Measurements from ENCODE around the gene YRDC. TPM values are rescaled to one million over a fixed set of nuclear protein-coding genes. Genes with fewer than 3 reads are reported as not detected.

The YRDC gene
- total and polyA plus RNA-seq, 3 donors from 2014 or later, result 39.7 to 46.7 (median 42.8) TPM

DNA sequence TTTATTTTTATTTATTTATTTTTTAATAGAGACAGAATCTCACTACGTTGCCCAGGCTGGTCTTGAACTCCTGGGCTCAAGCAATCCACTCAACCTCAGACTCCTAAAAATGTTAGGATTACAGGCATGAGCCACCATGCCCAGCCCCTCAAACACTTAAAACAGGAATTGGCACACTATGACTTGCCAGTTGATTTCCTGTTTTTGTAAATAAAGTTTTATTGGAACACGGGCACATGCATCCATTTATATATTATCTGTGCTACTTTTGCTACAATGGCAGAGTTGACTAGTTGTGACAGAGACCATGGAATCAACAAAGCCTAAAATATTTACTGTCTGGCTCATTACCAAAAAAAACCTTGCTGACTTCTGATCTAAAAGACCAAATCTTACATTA, 16.0 kb upstream of the YRDC start:
- Histone ChIP-seq H3K36me3 (ENCODE audit: low read depth, missing control alignments) (no peaks in the 10 kb centered on the region), H3K4me1 (no peaks in the 10 kb centered on the region), H3K27ac (no peak overlapping the region), H3K27me3 (no peaks in the 10 kb centered on the region), H3K9me3 (no peaks in the 10 kb centered on the region), H3K4me3 (no peak overlapping the region)
- intact Hi-C loops (cut with DNase I; ENCODE audit: low total_unique reads), result no loop called here
- TF ChIP-seq, protein P1, sequence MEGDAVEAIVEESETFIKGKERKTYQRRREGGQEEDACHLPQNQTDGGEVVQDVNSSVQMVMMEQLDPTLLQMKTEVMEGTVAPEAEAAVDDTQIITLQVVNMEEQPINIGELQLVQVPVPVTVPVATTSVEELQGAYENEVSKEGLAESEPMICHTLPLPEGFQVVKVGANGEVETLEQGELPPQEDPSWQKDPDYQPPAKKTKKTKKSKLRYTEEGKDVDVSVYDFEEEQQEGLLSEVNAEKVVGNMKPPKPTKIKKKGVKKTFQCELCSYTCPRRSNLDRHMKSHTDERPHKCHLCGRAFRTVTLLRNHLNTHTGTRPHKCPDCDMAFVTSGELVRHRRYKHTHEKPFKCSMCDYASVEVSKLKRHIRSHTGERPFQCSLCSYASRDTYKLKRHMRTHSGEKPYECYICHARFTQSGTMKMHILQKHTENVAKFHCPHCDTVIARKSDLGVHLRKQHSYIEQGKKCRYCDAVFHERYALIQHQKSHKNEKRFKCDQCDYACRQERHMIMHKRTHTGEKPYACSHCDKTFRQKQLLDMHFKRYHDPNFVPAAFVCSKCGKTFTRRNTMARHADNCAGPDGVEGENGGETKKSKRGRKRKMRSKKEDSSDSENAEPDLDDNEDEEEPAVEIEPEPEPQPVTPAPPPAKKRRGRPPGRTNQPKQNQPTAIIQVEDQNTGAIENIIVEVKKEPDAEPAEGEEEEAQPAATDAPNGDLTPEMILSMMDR (IDR thresholded peaks at IDR 0.05), result no peak
- no peak for TF ChIP-seq POLR2A (IDR thresholded peaks at IDR 0.05)
- WGBS, 2 donors, result 94 to 96% methylated on average over 2 of the region's 2 CpGs
- DNase-seq, result no peak

DNA sequence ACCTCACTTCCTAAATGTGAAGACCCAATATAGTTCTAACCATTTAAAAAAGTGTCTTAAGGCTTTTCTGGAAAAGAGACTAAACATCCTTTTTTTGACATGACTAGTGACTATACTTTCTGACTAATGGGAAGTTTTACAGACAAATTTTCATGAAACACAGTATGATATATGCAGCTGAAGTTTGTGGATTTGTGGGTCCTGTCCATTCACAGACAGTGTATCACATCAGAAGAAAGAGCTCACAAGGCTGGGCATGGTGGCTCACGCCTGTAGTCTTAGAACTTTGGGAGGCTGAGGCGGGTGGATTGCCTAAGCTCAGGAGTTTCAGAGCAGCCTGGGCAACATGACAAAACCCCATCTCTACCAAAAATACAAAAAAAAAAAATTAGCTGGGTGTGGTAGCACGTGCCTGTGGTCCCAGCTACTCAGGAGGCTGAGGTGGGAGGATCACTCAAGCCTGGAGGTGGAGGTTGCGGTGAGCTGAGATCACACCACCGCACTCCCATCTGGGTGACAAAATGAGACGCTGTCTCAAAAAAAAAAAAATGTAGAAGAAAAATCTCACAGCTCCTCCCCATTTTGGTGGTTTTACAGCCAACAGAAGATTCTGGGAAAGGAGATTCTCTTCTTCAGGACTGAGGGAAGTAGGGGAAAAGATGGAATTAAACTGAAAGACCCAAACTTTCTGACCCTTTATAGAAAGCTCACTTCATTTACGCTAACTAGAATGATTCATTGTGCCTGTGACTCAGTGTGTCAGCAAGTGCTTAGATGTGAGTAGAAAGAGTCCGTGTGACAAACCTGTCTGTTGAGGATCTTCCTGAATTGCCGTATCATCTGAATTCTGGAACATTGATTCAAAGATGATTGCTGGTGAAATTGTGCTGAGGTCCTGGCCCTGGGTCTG, 15.2 kb upstream of the YRDC start:
- H3K36me3 ChIP-seq (ENCODE audit: low read depth, missing control alignments), result no peaks in the 10 kb centered on the region
- no peaks in the 10 kb centered on the region for H3K9me3 ChIP-seq
- WGBS, 2 donors, result 87 to 95% methylated on average over 9 of the region's 9 CpGs
- H3K27me3 ChIP-seq, result no peaks in the 10 kb centered on the region
- intact Hi-C loops (cut with DNase I; ENCODE audit: low total_unique reads), result no loop called here
- no peak overlapping the region for H3K27ac ChIP-seq
- no peaks in the 10 kb centered on the region for H3K4me1 ChIP-seq
- no peak for DNase-seq
- no peak overlapping the region for H3K4me3 ChIP-seq
- TF ChIP-seq, protein P1 (IDR thresholded peaks at IDR 0.05), result no peak
- TF ChIP-seq POLR2A (IDR thresholded peaks at IDR 0.05), result no peak

DNA sequence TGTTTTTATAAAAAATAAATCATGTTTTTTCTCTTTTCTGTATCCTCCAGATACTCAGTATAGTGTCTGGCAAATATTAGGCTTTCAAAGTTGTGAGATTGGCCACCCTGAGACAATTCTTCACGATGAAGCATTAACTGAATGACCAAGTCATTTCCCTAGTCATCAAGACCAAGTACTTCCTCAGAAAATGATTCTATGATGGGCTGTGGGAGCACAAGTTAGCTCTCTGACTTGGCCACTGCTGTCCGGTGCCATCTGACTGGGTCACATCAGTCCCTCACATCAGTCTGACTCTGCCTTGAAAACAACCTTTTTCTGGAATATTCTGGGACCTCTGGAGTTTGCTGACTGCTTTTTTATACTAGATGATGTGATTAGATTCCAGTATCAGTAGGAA, 13.5 kb upstream of the YRDC start:
- no peak for DNase-seq
- TF ChIP-seq, protein P1 (IDR thresholded peaks at IDR 0.05), result no peak
- TF ChIP-seq POLR2A (IDR thresholded peaks at IDR 0.05), result no peak
- no peak overlapping the region for H3K4me3 ChIP-seq
- H3K9me3 ChIP-seq, result no peaks in the 10 kb centered on the region
- H3K27ac ChIP-seq, result no peak overlapping the region
- 92 to 93% methylated on average over 2 of the region's 2 CpGs for WGBS, 2 donors
- H3K27me3 ChIP-seq, result no peaks in the 10 kb centered on the region
- intact Hi-C loops (cut with DNase I; ENCODE audit: low total_unique reads), result no loop called here
- no peaks in the 10 kb centered on the region for H3K36me3 ChIP-seq (ENCODE audit: low read depth, missing control alignments)
- H3K4me1 ChIP-seq, result peaks cover 5% of the 10 kb centered on the region

DNA sequence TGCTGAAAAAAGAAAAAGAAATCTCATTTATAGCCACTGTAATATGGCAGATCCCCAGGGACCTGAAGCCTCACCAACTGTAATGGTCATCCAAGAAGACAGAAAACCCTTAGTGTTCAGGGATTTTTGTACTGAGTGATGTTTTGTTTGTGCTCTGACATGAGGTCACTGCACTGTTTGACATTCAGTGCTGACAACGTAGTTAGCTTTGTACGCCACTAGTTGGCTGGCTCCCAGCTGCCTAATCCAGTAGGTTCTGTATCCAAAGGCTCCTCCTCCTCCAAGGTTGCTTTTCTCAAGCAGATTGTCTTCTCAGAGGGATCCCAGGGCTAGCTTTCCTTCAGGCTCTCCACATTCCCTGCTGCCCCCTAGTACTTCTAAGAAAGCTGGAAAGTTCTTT, 9.5 kb upstream of the YRDC start:
- no peaks in the 10 kb centered on the region for H3K36me3 ChIP-seq (ENCODE audit: low read depth, missing control alignments)
- no peak overlapping the region for H3K4me3 ChIP-seq
- H3K27ac ChIP-seq, result peak overlapping the region in 1 of 2 donors; percentile 13
- intact Hi-C loops (cut with DNase I; ENCODE audit: low total_unique reads), result no loop called here
- H3K9me3 ChIP-seq, result no peaks in the 10 kb centered on the region
- no peak for TF ChIP-seq POLR2A (IDR thresholded peaks at IDR 0.05)
- TF ChIP-seq, protein P1 (IDR thresholded peaks at IDR 0.05), result no peak
- DNase-seq, result peak; percentile 65
- no peaks in the 10 kb centered on the region for H3K27me3 ChIP-seq
- 26 to 69% methylated on average over 2 of the region's 2 CpGs for WGBS, 2 donors
- peaks cover 5% of the 10 kb centered on the region for H3K4me1 ChIP-seq

DNA sequence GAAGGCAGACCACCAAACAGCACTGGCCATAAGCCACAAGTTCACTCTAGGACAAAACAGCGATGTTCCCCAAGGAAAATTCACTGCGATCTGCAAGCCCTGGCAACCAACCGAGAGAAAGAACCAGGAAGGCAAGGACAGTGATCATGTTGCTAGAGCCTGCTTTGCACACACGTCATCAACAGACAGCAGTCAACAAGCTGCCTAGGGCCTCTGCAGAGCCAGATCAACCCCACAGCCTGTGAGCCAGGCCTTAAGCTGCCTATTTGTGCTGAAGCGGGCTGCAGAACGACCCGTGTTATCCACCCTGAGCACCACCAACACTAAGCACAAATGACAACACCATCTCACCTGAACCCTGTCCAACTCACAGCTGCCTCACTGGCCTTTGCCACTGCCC, 6.2 kb upstream of the YRDC start:
- Histone ChIP-seq H3K4me3 (no peak overlapping the region), H3K27ac (no peak overlapping the region), H3K9me3 (no peaks in the 10 kb centered on the region), H3K27me3 (no peaks in the 10 kb centered on the region), H3K36me3 (ENCODE audit: low read depth, missing control alignments) (no peaks in the 10 kb centered on the region), H3K4me1 (peaks cover 23% of the 10 kb centered on the region)
- TF ChIP-seq, protein P1 (IDR thresholded peaks at IDR 0.05), result no peak
- TF ChIP-seq POLR2A (IDR thresholded peaks at IDR 0.05), result no peak
- DNase-seq, result no peak
- WGBS, 2 donors, result 81 to 84% methylated on average over 4 to 7 of the region's 7 CpGs
- intact Hi-C loops (cut with DNase I; ENCODE audit: low total_unique reads), result no loop called here

Measured in testis (tissue), 3 donors.